Measurements from ENCODE around the gene DIP2C. TPM values are rescaled to one million over a fixed set of nuclear protein-coding genes. Genes with fewer than 3 reads are reported as not detected.

Gene DIP2C, protein sequence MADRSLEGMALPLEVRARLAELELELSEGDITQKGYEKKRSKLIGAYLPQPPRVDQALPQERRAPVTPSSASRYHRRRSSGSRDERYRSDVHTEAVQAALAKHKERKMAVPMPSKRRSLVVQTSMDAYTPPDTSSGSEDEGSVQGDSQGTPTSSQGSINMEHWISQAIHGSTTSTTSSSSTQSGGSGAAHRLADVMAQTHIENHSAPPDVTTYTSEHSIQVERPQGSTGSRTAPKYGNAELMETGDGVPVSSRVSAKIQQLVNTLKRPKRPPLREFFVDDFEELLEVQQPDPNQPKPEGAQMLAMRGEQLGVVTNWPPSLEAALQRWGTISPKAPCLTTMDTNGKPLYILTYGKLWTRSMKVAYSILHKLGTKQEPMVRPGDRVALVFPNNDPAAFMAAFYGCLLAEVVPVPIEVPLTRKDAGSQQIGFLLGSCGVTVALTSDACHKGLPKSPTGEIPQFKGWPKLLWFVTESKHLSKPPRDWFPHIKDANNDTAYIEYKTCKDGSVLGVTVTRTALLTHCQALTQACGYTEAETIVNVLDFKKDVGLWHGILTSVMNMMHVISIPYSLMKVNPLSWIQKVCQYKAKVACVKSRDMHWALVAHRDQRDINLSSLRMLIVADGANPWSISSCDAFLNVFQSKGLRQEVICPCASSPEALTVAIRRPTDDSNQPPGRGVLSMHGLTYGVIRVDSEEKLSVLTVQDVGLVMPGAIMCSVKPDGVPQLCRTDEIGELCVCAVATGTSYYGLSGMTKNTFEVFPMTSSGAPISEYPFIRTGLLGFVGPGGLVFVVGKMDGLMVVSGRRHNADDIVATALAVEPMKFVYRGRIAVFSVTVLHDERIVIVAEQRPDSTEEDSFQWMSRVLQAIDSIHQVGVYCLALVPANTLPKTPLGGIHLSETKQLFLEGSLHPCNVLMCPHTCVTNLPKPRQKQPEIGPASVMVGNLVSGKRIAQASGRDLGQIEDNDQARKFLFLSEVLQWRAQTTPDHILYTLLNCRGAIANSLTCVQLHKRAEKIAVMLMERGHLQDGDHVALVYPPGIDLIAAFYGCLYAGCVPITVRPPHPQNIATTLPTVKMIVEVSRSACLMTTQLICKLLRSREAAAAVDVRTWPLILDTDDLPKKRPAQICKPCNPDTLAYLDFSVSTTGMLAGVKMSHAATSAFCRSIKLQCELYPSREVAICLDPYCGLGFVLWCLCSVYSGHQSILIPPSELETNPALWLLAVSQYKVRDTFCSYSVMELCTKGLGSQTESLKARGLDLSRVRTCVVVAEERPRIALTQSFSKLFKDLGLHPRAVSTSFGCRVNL (N-terminal part only)
- total RNA-seq: 8.4 and 15.3 TPM in 2 replicates

DNA sequence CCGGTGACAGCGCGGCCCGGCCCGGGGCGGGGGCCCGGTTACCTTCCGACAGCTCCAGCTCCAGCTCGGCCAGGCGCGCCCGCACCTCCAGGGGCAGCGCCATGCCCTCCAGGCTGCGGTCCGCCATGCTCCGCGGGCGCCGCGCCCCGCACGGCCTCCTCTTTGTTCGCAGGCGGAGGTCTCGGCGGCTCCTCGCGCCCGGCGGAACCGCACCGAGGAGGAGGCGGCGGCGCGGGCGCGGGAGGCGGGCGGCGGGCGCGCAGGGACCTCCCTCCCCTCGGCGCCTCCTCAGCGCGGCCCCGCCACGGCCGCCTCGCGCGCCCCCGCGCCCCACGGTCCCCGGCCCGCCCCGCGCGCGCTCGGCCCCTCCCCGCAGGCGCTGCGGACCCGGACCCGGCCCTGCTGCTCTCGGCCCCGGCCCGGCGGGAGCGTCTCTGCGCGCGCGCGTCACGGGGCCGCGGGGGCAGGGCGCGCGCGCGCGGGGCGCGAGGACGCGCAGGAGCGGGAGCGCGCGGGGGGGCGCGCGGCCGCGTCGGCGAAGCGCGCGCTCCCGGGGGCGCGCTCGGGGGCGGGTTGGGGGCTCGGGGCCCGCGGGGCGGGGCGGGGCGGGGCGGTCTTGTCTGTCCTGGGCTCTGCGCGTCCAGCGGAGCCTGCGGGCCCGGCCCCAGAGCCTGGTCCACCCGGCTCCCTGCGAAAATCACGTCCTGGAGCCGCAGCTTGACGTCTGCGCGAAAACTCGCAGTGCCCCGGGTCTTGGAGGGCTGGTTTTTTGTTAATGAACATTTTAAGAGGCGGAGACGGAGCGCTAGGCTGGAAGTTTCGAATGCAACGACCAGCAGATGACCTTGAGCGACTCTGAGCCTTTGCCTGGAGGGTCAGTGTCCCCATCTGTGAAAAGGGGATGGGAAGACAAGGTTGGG is at the start of gene DIP2C:
TSS of gene DIP2C (minus strand) at position 217 of the 920 bp plus-strand sequence. CDS start at position 127, 90 bp downstream.

Other genes starting within 250 kb of the DIP2C start
- 19.5 and 25.3 TPM in 2 replicates for gene LARP4B, start 242.0 kb upstream of the DIP2C start, total RNA-seq